Loucy (cell line): ENCODE data around the gene PTPRN2.

Experiments
- CTCF ChIP-seq: fragments of 200-600 bp; sonication (generic); conservative IDR thresholded peaks from 2 replicates; pipeline ENCODE4 v1.5.1; 2014; ENCODE audit warnings: mild to moderate bottlenecking, antibody characterized with exemption, low read length
- EZH2phosphoT487 ChIP-seq: fragments of 200-600 bp; IDR thresholded peaks from 2 replicates; pipeline ENCODE4 v1.6.1; 2018; ENCODE audit warnings: antibody characterized with exemption, mild to moderate bottlenecking, moderate library complexity, borderline replicate concordance

GRCh38 chr7:157840914-157841772 is 746.5 kb downstream of the PTPRN2 start:
- TF ChIP-seq CTCF (no peak), EZH2phosphoT487 (no peak)
